ENCODE results near the gene ZNF280A.
"Not testable (repeated sequence)": the region's sequence is repeated elsewhere in the genome, so short reads cannot be mapped to it uniquely, and the experiment has no call there.

The ZNF280A gene

GRCh38 chr22:22520667-22521602 lies 865 bp upstream of the ZNF280A start:
- TF ChIP-seq ZFX (IDR thresholded peaks at IDR 0.05; ENCODE audit: borderline replicate concordance), result no peak
- no peak for TF ChIP-seq CTCF (IDR thresholded peaks at IDR 0.05)
- H3K27ac ChIP-seq, result no peak overlapping the region

- TF ChIP-seq CTCF (IDR thresholded peaks at IDR 0.05), result no peak
- no peak for TF ChIP-seq ZFX (IDR thresholded peaks at IDR 0.05; ENCODE audit: borderline replicate concordance)
- peak overlapping the region; percentile 51 for H3K27ac ChIP-seq
These were observed 479 bp downstream of the ZNF280A start for GRCh38 chr22:22519591-22519990.

- no peak overlapping the region for H3K27ac ChIP-seq
- TF ChIP-seq CTCF (IDR thresholded peaks at IDR 0.05) (no peak), ZFX (IDR thresholded peaks at IDR 0.05; ENCODE audit: borderline replicate concordance) (no peak)
These were observed 3.1 kb downstream of the ZNF280A start for GRCh38 chr22:22516992-22517391.

GRCh38 chr22:22515890-22516289 lies 4.2 kb downstream of the ZNF280A start:
- TF ChIP-seq ZFX (IDR thresholded peaks at IDR 0.05; ENCODE audit: borderline replicate concordance) (no peak), CTCF (IDR thresholded peaks at IDR 0.05) (no peak)
- H3K27ac ChIP-seq, result no peak overlapping the region

- H3K27ac ChIP-seq, result not testable (repeated sequence)
These were observed 5.6 kb downstream of the ZNF280A start for GRCh38 chr22:22514431-22514830.

- TF ChIP-seq ZFX (IDR thresholded peaks at IDR 0.05; ENCODE audit: borderline replicate concordance) (no peak), CTCF (IDR thresholded peaks at IDR 0.05) (no peak)
- H3K27ac ChIP-seq, result no peak overlapping the region
These were observed 6.5 kb downstream of the ZNF280A start for GRCh38 chr22:22513619-22514018.

GRCh38 chr22:22512951-22513350 lies 7.1 kb downstream of the ZNF280A start:
- no peak overlapping the region for H3K27ac ChIP-seq
- no peak for TF ChIP-seq CTCF (IDR thresholded peaks at IDR 0.05)
- no peak for TF ChIP-seq ZFX (IDR thresholded peaks at IDR 0.05; ENCODE audit: borderline replicate concordance)

GRCh38 chr22:22510833-22511232 lies 9.2 kb downstream of the ZNF280A start:
- not testable (repeated sequence) for H3K27ac ChIP-seq

GRCh38 chr22:22509912-22510311 lies 10.2 kb downstream of the ZNF280A start:
- not testable (repeated sequence) for H3K27ac ChIP-seq
